HFFc6 (cell line): ENCODE measurements around the gene GP2. TPM values are rescaled to one million over a fixed set of nuclear protein-coding genes. Genes with fewer than 3 reads are reported as not detected.

Experiments
- DNase-seq: peaks from one replicate; pipeline ENCODE4 v3.0.0-alpha.2; 2018
- H3K27ac Mint-ChIP-seq: 2 replicates; pipeline ENCODE4 v1.8.0; 2020; ENCODE audit warnings: mild to moderate bottlenecking, mixed read lengths
- H3K27me3 Mint-ChIP-seq: 2 replicates; pipeline ENCODE4 v1.8.0; 2021; ENCODE audit warnings: mild to moderate bottlenecking, moderate library complexity, mixed read lengths; ENCODE audit not compliant: insufficient read depth
- H3K36me3 Mint-ChIP-seq: 2 replicates; pipeline ENCODE4 v1.8.0; 2021; ENCODE audit warnings: low read depth, mixed read lengths
- H3K4me1 Mint-ChIP-seq: 2 replicates; pipeline ENCODE4 v1.8.0; 2020; ENCODE audit warnings: low read depth, mixed read lengths
- H3K4me3 Mint-ChIP-seq: 2 replicates; pipeline ENCODE4 v1.8.0; 2020; ENCODE audit warnings: mild to moderate bottlenecking, moderate library complexity, mixed read lengths
- H3K9me3 Mint-ChIP-seq: 2 replicates; pipeline ENCODE4 v1.8.0; 2020; ENCODE audit warnings: mild to moderate bottlenecking, mixed read lengths
- total RNA-seq, 6 experiments: library from RNA; stranded (reverse); fragmentation: NEBNext Ultra II Directional; extraction: Animal tissue kit (Norgen Biotek cat#: 25700); gene quantifications; 2 replicates in 1 of 6; 3 replicates in 5 of 6; pipeline ENCODE4 v1.2.3, GENCODE V29; 2021
- TF ChIP-seq, protein P1 (sequence below): fragments of 200-600 bp; sonication (generic); IDR thresholded peaks from 2 replicates; pipeline ENCODE4 v1.5.0; 2021; ENCODE audit warnings: antibody characterized with exemption, mild to moderate bottlenecking

The GP2 gene
- total RNA-seq, 6 experiments from 2014 or later = not detected

DNA sequence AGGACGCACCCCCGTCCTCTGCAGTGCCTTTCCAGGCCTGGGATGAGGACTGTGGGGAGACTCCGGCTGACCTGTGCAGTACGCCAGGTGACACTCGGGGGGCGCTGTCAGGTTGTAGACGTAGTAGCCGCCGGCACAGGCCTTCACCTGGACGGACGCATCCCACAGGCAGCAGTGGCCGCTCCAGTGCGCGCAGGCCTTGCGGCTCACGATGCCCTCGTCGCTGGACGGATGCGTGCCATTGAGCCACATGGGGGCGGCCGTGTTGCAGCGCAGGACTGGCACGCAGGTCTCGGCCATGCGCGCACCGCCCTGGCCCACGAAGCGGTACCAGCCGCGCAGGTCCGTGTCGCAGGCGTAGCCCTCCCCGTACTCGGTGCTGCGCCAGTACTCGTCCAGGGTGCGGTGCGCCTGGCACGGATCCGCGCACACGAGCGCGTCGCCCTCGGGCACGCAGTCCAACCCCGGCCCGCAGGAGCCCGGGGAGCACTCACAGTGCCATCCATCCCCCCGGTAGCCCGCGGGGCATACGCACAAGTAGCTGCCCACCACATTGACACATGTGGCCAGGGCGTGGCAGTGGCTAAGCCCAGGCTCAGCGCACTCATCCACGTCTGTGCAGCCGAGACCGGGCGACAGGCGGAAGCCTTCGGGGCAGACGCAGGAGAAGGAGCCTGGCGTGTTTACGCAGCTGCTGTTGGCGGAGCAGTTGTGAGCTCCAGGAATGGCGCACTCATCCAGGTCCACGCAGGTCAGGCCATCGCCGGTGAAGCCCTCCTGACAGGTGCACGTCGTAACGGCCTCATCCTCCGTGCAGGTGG, 21.3 kb upstream of the GP2 start:
- TF ChIP-seq, protein P1, sequence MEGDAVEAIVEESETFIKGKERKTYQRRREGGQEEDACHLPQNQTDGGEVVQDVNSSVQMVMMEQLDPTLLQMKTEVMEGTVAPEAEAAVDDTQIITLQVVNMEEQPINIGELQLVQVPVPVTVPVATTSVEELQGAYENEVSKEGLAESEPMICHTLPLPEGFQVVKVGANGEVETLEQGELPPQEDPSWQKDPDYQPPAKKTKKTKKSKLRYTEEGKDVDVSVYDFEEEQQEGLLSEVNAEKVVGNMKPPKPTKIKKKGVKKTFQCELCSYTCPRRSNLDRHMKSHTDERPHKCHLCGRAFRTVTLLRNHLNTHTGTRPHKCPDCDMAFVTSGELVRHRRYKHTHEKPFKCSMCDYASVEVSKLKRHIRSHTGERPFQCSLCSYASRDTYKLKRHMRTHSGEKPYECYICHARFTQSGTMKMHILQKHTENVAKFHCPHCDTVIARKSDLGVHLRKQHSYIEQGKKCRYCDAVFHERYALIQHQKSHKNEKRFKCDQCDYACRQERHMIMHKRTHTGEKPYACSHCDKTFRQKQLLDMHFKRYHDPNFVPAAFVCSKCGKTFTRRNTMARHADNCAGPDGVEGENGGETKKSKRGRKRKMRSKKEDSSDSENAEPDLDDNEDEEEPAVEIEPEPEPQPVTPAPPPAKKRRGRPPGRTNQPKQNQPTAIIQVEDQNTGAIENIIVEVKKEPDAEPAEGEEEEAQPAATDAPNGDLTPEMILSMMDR = no peak
- Mint-ChIP-seq H3K4me1 (no peaks in the 10 kb centered on the region), H3K36me3 (no peaks in the 10 kb centered on the region), H3K27me3 (no peaks in the 10 kb centered on the region), H3K9me3 (peaks cover 29% of the 10 kb centered on the region), H3K4me3 (no peak overlapping the region), H3K27ac (no peak overlapping the region)
- DNase-seq = no peak

GRCh38 chr16:20347666-20348364, 20.5 kb upstream of the GP2 start:
- H3K27me3 Mint-ChIP-seq = no peaks in the 10 kb centered on the region

GRCh38 chr16:20344611-20345010, 17.3 kb upstream of the GP2 start:
- peaks cover 31% of the 10 kb centered on the region for H3K9me3 Mint-ChIP-seq
- no peaks in the 10 kb centered on the region for H3K27me3 Mint-ChIP-seq
- no peaks in the 10 kb centered on the region for H3K4me1 Mint-ChIP-seq
- no peak overlapping the region for H3K27ac Mint-ChIP-seq
- DNase-seq = no peak
- no peaks in the 10 kb centered on the region for H3K36me3 Mint-ChIP-seq
- TF ChIP-seq, protein P1 = no peak
- H3K4me3 Mint-ChIP-seq = no peak overlapping the region

More at GRCh38 chr16:20347666-20348364, 20.5 kb upstream of the GP2 start:
- DNase-seq = no peak
- TF ChIP-seq, protein P1 = no peak
- Mint-ChIP-seq H3K4me3 (no peak overlapping the region), H3K36me3 (no peaks in the 10 kb centered on the region), H3K4me1 (no peaks in the 10 kb centered on the region), H3K9me3 (peaks cover 31% of the 10 kb centered on the region), H3K27ac (no peak overlapping the region)

GRCh38 chr16:20339744-20340143, 12.4 kb upstream of the GP2 start:
- H3K27me3 Mint-ChIP-seq = peaks cover 2% of the 10 kb centered on the region; the same call in 1 of the 2 replicates
- no peak overlapping the region for H3K27ac Mint-ChIP-seq
- H3K9me3 Mint-ChIP-seq = peaks cover 19% of the 10 kb centered on the region
- TF ChIP-seq, protein P1 = no peak
- H3K36me3 Mint-ChIP-seq = no peaks in the 10 kb centered on the region
- H3K4me1 Mint-ChIP-seq = no peaks in the 10 kb centered on the region
- no peak overlapping the region for H3K4me3 Mint-ChIP-seq
- DNase-seq = no peak

- H3K36me3 Mint-ChIP-seq = no peaks in the 10 kb centered on the region
- no peak overlapping the region for H3K4me3 Mint-ChIP-seq
- no peak for DNase-seq
- no peak overlapping the region for H3K27ac Mint-ChIP-seq
- H3K4me1 Mint-ChIP-seq = no peaks in the 10 kb centered on the region
- peaks cover 13% of the 10 kb centered on the region for H3K9me3 Mint-ChIP-seq
- peaks cover 2% of the 10 kb centered on the region; the same call in 1 of the 2 replicates for H3K27me3 Mint-ChIP-seq
- TF ChIP-seq, protein P1 = no peak
These were observed 9.6 kb upstream of the GP2 start for GRCh38 chr16:20336955-20337354.
